ENCODE measurements around the gene WDFY3.
A peak's percentile ranks its signal among the peaks of the same experiment; 100 is the strongest.

Gene WDFY3

GRCh38 chr4:84966382-84967242 is at the start of gene WDFY3:
Gene WDFY3 (minus strand): TSS chr4:84966690. CDS start chr4:84860591, 106,099 bp downstream.
- H3K36me3 Mint-ChIP-seq = no peaks in the 10 kb centered on the region
- peak within 1 kb of the TSS; percentile 57 for H3K4me3 Mint-ChIP-seq
- H3K4me1 Mint-ChIP-seq = peaks cover 11% of the 10 kb centered on the region
- H3K9me3 Mint-ChIP-seq = no peaks in the 10 kb centered on the region
- DNase-seq (ENCODE audit: low spot score in 2 of 2) = no peak
- no peak within 1 kb of the TSS for H3K27ac Mint-ChIP-seq
- peak; percentile 46 for ATAC-seq

DNA sequence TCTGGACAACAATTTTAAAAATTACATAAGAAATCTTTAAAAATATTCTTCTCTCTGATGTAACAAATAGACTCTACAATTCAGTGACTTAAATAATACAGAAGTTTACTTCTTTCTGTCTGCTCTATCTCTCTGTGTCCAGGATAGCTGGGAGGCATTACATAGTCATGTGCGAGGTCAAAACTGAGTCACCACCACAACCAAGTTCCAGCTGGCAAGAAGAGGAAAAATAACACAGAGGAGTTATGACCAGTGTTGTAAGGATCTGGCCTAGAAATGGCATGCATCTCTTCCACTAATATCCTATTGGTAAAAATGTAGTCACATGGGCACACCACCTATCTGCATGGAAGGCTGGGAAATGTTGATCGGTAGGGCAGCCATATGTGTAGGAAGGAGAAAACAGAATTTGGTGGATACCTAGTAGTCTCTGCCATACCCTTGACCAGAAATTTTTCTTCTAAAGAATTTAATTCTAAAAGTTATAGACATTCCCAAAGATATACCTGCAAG is 39.4 kb upstream of the WDFY3 start:
- ATAC-seq (no peak), DNase-seq (ENCODE audit: low spot score in 2 of 2) (no peak)
- Mint-ChIP-seq H3K4me1 (no peaks in the 10 kb centered on the region), H3K9me3 (peaks cover 10% of the 10 kb centered on the region), H3K27ac (no peak overlapping the region), H3K36me3 (no peaks in the 10 kb centered on the region), H3K4me3 (no peak overlapping the region)

- Mint-ChIP-seq H3K9me3 (peaks cover 17% of the 10 kb centered on the region), H3K4me1 (no peaks in the 10 kb centered on the region), H3K4me3 (no peak overlapping the region), H3K27ac (no peak overlapping the region), H3K36me3 (no peaks in the 10 kb centered on the region)
- no peak for DNase-seq (ENCODE audit: low spot score in 2 of 2)
- ATAC-seq = no peak
Observed at GRCh38 chr4:85000343-85000742, 33.9 kb upstream of the WDFY3 start.

GRCh38 chr4:84995386-84995785 is 28.9 kb upstream of the WDFY3 start:
- ATAC-seq (no peak), DNase-seq (ENCODE audit: low spot score in 2 of 2) (no peak)
- Mint-ChIP-seq H3K9me3 (peaks cover 16% of the 10 kb centered on the region), H3K4me3 (no peak overlapping the region), H3K4me1 (no peaks in the 10 kb centered on the region), H3K36me3 (no peaks in the 10 kb centered on the region), H3K27ac (no peak overlapping the region)

DNA sequence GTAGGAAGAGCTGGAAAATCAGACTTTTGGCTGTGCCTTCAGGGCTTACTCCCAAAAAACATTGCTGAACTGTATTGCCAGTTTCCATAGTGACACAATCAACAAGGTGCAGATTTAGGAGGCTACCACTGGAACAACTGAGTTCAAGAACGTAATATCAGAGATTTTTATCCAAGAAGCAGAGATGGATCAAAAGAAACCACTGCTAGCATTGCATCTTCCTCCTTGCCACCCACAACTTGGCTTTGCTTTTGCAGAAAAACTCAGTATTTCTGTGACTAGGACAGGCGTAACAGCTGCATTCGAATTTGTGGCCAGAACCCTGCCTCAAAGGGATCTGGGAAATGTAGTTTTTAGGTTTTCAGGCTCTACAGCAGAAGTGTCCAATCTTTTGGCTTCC is 27.8 kb upstream of the WDFY3 start:
- H3K36me3 Mint-ChIP-seq = no peaks in the 10 kb centered on the region
- no peak for ATAC-seq
- no peak overlapping the region for H3K27ac Mint-ChIP-seq
- peaks cover 15% of the 10 kb centered on the region for H3K9me3 Mint-ChIP-seq
- no peaks in the 10 kb centered on the region for H3K4me1 Mint-ChIP-seq
- no peak overlapping the region for H3K4me3 Mint-ChIP-seq
- no peak for DNase-seq (ENCODE audit: low spot score in 2 of 2)

- Mint-ChIP-seq H3K4me3 (no peak overlapping the region), H3K4me1 (no peaks in the 10 kb centered on the region), H3K27ac (no peak overlapping the region), H3K9me3 (peaks cover 4% of the 10 kb centered on the region), H3K36me3 (no peaks in the 10 kb centered on the region)
- ATAC-seq (no peak), DNase-seq (ENCODE audit: low spot score in 2 of 2) (no peak)
Observed at GRCh38 chr4:84985952-84986351, 19.5 kb upstream of the WDFY3 start.

DNA sequence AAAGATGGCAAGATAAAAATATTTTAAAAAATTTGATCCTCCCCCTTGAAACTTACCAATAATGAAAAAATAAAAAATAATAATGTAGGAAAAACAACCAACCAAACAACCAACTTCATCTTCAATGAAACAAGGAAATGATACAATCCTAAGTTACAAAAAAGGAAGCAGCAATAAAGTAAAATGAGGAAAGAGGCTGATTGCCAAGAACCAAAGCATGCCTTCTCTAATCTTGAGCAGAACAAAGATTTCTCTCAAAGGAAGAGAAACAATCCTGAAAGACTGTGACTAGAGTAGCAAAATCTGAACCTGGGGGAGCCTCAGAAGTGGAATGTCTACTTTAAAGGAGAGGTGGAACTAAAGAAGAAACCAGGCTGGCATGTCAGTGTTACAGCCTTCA is 10.9 kb upstream of the WDFY3 start:
- no peaks in the 10 kb centered on the region for H3K4me1 Mint-ChIP-seq
- DNase-seq (ENCODE audit: low spot score in 2 of 2) (no peak), ATAC-seq (no peak)
- H3K4me3 Mint-ChIP-seq = no peak overlapping the region
- no peaks in the 10 kb centered on the region for H3K36me3 Mint-ChIP-seq
- H3K27ac Mint-ChIP-seq = no peak overlapping the region
- peaks cover 7% of the 10 kb centered on the region for H3K9me3 Mint-ChIP-seq

- Mint-ChIP-seq H3K4me3 (no peak overlapping the region), H3K36me3 (no peaks in the 10 kb centered on the region), H3K4me1 (no peaks in the 10 kb centered on the region), H3K27ac (no peak overlapping the region), H3K9me3 (peaks cover 3% of the 10 kb centered on the region)
- DNase-seq (ENCODE audit: low spot score in 2 of 2) (no peak), ATAC-seq (no peak)
Observed at GRCh38 chr4:84973856-84974255, 7.4 kb upstream of the WDFY3 start.

GRCh38 chr4:84971319-84971932 is 4.9 kb upstream of the WDFY3 start:
- DNase-seq (ENCODE audit: low spot score in 2 of 2) (no peak), ATAC-seq (no peak)
- no peak overlapping the region for H3K4me3 Mint-ChIP-seq

DNA sequence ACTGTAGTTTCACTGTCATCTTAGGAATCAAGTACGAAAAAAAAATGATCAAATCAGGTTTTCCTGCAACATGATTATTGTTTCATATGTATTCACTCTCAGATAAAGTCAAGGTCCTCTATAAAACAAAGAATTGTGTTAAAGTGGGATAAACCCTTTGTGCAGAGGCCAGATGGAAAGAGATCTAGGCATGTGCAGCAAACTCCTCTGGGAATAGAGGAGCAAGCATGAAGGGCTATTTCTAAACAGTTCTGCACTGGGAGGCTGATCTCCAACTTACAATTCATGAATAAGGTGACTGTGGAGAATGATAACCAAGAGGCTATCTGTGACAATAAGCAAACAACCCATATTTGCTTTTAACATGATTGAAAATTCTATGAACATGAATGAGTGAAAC is 2.4 kb upstream of the WDFY3 start:
- Mint-ChIP-seq H3K27ac (no peak overlapping the region), H3K4me3 (no peak overlapping the region), H3K9me3 (no peaks in the 10 kb centered on the region), H3K36me3 (no peaks in the 10 kb centered on the region), H3K4me1 (peaks cover 11% of the 10 kb centered on the region)
- ATAC-seq = no peak
- DNase-seq (ENCODE audit: low spot score in 2 of 2) = no peak

More at GRCh38 chr4:84971319-84971932, 4.9 kb upstream of the WDFY3 start:
- Mint-ChIP-seq H3K27ac (no peak overlapping the region), H3K4me1 (peaks cover 10% of the 10 kb centered on the region), H3K9me3 (no peaks in the 10 kb centered on the region), H3K36me3 (no peaks in the 10 kb centered on the region)

DNA sequence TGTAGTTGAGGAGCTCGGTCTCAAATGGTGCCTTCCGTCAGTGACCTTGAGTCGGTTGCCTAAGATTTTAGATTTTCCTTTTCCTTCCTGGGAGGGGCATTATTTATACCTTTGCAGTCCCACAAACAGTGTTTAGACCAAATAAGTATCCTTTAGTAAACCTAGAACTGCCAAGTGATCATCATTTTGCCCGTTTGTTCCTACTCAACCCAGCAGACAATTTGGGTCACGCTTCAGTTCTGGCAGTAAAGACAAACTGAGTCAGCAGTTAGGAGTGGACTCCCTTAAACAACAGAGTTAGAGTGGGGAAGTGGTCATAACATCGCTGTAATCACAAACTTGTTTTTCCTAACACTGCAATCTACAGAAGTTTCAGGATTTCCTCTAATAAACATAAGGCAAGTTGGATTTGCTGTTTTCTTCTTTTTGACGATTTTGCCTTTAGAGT is 777 bp upstream of the WDFY3 start:
- Mint-ChIP-seq H3K9me3 (no peaks in the 10 kb centered on the region), H3K4me3 (peak overlapping the region; percentile 57), H3K4me1 (peaks cover 11% of the 10 kb centered on the region), H3K27ac (no peak overlapping the region), H3K36me3 (no peaks in the 10 kb centered on the region)
- no peak for DNase-seq (ENCODE audit: low spot score in 2 of 2)
- ATAC-seq = no peak

GRCh38 chr4:84965553-84966381 is 723 bp downstream of the WDFY3 start:
- H3K4me3 Mint-ChIP-seq = peak overlapping the region; percentile 57
- H3K27ac Mint-ChIP-seq = no peak overlapping the region
- ATAC-seq (peak; percentile 13), DNase-seq (ENCODE audit: low spot score in 2 of 2) (no peak)
- H3K4me1 Mint-ChIP-seq = peaks cover 11% of the 10 kb centered on the region
- no peaks in the 10 kb centered on the region for H3K36me3 Mint-ChIP-seq
- H3K9me3 Mint-ChIP-seq = no peaks in the 10 kb centered on the region

DNA sequence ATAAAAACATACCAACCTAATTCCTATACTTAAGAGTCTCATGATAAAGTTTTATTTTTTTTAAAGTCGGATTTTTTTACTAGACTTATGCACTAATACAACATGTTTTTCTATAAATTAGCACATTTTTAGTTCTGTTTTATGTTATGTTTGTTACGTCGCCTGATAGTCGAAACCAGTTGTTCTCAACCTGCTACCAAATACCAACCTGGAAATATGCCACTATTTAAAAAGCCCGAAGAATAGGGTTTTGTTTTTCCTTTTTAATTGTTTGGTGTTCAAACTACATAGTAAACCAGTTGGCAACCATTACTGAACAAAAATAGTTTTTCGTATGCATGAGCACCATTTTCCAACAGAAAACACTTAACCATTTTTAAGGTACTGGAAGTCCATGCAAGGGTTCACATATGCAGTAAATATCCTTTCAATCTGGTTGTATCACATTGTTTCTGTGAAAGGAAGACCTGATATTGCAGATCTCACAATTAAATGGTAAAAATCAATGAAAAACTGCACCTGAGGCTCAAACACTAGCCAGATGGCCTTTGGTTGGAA is 1.4 kb downstream of the WDFY3 start:
- H3K27ac Mint-ChIP-seq = no peak overlapping the region
- H3K4me1 Mint-ChIP-seq = peaks cover 11% of the 10 kb centered on the region
- DNase-seq (ENCODE audit: low spot score in 2 of 2) (no peak), ATAC-seq (no peak)
- no peaks in the 10 kb centered on the region for H3K9me3 Mint-ChIP-seq
- H3K4me3 Mint-ChIP-seq = no peak overlapping the region
- H3K36me3 Mint-ChIP-seq = no peaks in the 10 kb centered on the region

DNA sequence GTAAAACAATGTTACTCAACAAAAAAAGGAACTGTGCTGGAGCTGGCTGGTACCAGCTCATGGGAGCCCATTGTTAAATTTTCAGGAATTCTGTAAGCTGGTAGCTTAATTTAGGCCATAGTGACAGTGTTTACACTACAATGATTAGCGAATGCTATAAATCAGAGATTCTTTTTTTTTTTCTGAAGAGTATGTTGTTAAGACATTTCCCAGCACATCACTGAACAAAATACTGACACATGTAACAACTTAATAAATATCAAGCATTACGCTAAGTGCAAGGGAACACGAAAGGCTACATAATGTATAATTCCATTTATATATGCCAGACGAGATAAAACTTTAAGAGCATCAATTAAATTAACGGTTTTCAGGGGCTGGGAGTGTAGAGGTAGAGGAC is 4.4 kb downstream of the WDFY3 start:
- Mint-ChIP-seq H3K36me3 (no peaks in the 10 kb centered on the region), H3K4me3 (no peak overlapping the region), H3K9me3 (no peaks in the 10 kb centered on the region), H3K27ac (no peak overlapping the region), H3K4me1 (peaks cover 9% of the 10 kb centered on the region)
- ATAC-seq (no peak), DNase-seq (ENCODE audit: low spot score in 2 of 2) (no peak)

DNA sequence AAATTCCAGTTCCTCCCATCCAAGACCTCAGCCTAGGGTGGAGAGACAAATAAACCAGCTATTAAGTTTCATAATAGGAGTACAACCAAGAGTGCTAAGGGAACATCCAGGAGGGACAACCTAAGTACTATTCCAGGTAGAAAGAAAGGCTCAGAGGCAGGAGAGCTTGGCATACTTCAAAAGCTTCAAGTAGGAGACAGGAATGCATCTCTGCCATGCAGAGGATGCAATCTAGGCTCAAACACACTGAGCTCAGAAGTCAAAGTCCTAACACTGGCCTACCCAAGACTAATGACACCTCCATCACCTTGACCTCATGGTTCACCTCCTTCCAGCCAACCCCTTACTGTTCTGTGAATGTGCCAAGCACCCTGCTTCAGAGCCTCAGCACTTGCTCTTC is 8.1 kb downstream of the WDFY3 start:
- no peak for ATAC-seq
- no peaks in the 10 kb centered on the region for H3K4me1 Mint-ChIP-seq
- no peak for DNase-seq (ENCODE audit: low spot score in 2 of 2)
- no peak overlapping the region for H3K27ac Mint-ChIP-seq
- H3K4me3 Mint-ChIP-seq = no peak overlapping the region
- H3K9me3 Mint-ChIP-seq = no peaks in the 10 kb centered on the region
- H3K36me3 Mint-ChIP-seq = no peaks in the 10 kb centered on the region
